H9 (cell line): ENCODE measurements around the gene PDCD11. TPM values are rescaled to one million over a fixed set of nuclear protein-coding genes. Genes with fewer than 3 reads are reported as not detected.

Source experiments
- DNase-seq: peaks from one replicate; pipeline ENCODE4 v3.0.0-alpha.2; 2017
- H2AFZ ChIP-seq: one replicate; pipeline ENCODE4 v1.6.1; 2013; ENCODE audit warnings: mild to moderate bottlenecking, low read length, control low read depth, moderate library complexity
- H2AK5ac ChIP-seq: 2 replicates; pipeline ENCODE4 v1.6.1; 2013; ENCODE audit warnings: low read length, control low read depth, mixed read lengths; ENCODE audit not compliant: insufficient read length
- H2BK120ac ChIP-seq: one replicate; pipeline ENCODE4 v1.6.1; 2013; ENCODE audit warnings: low read depth, mild to moderate bottlenecking, low read length, control low read depth, inconsistent platforms; ENCODE audit not compliant: poor library complexity, severe bottlenecking
- H2BK12ac ChIP-seq: 2 replicates; pipeline ENCODE4 v1.6.1; 2013; ENCODE audit warnings: low read length, control low read depth, mixed read lengths, low read depth; ENCODE audit not compliant: insufficient read length
- H2BK15ac ChIP-seq: 2 replicates; pipeline ENCODE4 v1.6.1; 2013; ENCODE audit warnings: low read depth, low read length, control low read depth
- H2BK20ac ChIP-seq: one replicate; pipeline ENCODE4 v1.6.1; 2013; ENCODE audit warnings: low read depth, mild to moderate bottlenecking, low read length, control low read depth, inconsistent platforms; ENCODE audit not compliant: poor library complexity, severe bottlenecking
- H2BK5ac ChIP-seq: 2 replicates; pipeline ENCODE4 v1.6.1; 2013; ENCODE audit warnings: low read length, control low read depth, mixed read lengths; ENCODE audit not compliant: insufficient read length
- H3K14ac ChIP-seq: 2 replicates; pipeline ENCODE4 v1.6.1; 2013; ENCODE audit warnings: low read length, control low read depth; ENCODE audit not compliant: insufficient read depth
- H3K18ac ChIP-seq: 2 replicates; pipeline ENCODE4 v1.6.1; 2013; ENCODE audit warnings: low read depth, mild to moderate bottlenecking, mixed read lengths, low read length, control low read depth; ENCODE audit not compliant: insufficient read length
- H3K23ac ChIP-seq: 2 replicates; pipeline ENCODE4 v1.6.1; 2013; ENCODE audit warnings: low read length, control low read depth, mixed read lengths, low read depth; ENCODE audit not compliant: insufficient read length
- H3K23me2 ChIP-seq: 2 replicates; pipeline ENCODE4 v1.6.1; 2013; ENCODE audit warnings: low read depth, mild to moderate bottlenecking, mixed read lengths, low read length, control low read depth; ENCODE audit not compliant: insufficient read length, poor library complexity, severe bottlenecking
- H3K27ac ChIP-seq: 2 replicates; pipeline ENCODE4 v1.5.1; 2013; ENCODE audit warnings: low read length, control low read depth, mixed read lengths, low read depth; ENCODE audit not compliant: insufficient read length
- H3K27me3 ChIP-seq: 2 replicates; pipeline ENCODE4 v1.6.1; 2013; ENCODE audit warnings: low read length, control low read depth, inconsistent platforms; ENCODE audit not compliant: insufficient read depth
- H3K4ac ChIP-seq: 2 replicates; pipeline ENCODE4 v1.6.1; 2013; ENCODE audit warnings: low read depth, mild to moderate bottlenecking, control low read depth, inconsistent platforms, low read length, moderate library complexity
- H3K4me1 ChIP-seq: 2 replicates; pipeline ENCODE4 v1.6.1; 2013; ENCODE audit warnings: low read length, control low read depth, inconsistent platforms; ENCODE audit not compliant: insufficient read depth
- H3K4me2 ChIP-seq: 2 replicates; pipeline ENCODE4 v1.6.1; 2013; ENCODE audit warnings: low read length, control low read depth, mixed read lengths; ENCODE audit not compliant: insufficient read length, insufficient read depth
- H3K56ac ChIP-seq: 2 replicates; pipeline ENCODE4 v1.6.1; 2013; ENCODE audit warnings: low read depth, mild to moderate bottlenecking, mixed read lengths, low read length, control low read depth; ENCODE audit not compliant: insufficient read length
- H3K79me1 ChIP-seq: 2 replicates; pipeline ENCODE4 v1.6.1; 2013; ENCODE audit warnings: low read depth, mild to moderate bottlenecking, moderate library complexity, low read length, control low read depth, inconsistent platforms; ENCODE audit not compliant: insufficient read depth, poor library complexity, severe bottlenecking
- H3K79me2 ChIP-seq: 2 replicates; pipeline ENCODE4 v1.6.1; 2013; ENCODE audit warnings: low read length, control low read depth, inconsistent platforms; ENCODE audit not compliant: insufficient read depth
- H3K9ac ChIP-seq: 2 replicates; pipeline ENCODE4 v1.6.1; 2013; ENCODE audit warnings: low read length, control low read depth, mixed read lengths; ENCODE audit not compliant: insufficient read length; ENCODE audit errors: extremely low read depth
- H3K9me3 ChIP-seq: one replicate; pipeline ENCODE4 v1.6.1; 2013; ENCODE audit warnings: low read depth, low read length, inconsistent platforms; ENCODE audit not compliant: control insufficient read depth
- H3T11ph ChIP-seq: one replicate; pipeline ENCODE4 v1.6.1; 2013; ENCODE audit warnings: mild to moderate bottlenecking, low read length, control low read depth, inconsistent platforms
- H4K20me1 ChIP-seq: one replicate; pipeline ENCODE4 v1.6.1; 2013; ENCODE audit not compliant: control insufficient read depth, insufficient read length, insufficient read depth
- H4K5ac ChIP-seq: 2 replicates; pipeline ENCODE4 v1.6.1; 2013; ENCODE audit warnings: low read depth, mild to moderate bottlenecking, mixed read lengths, low read length, control low read depth; ENCODE audit not compliant: insufficient read length
- H4K8ac ChIP-seq: replicated peaks from 2 replicates; pipeline ENCODE4 v1.6.1; 2013; ENCODE audit warnings: low read length, control low read depth, mixed read lengths, low read depth; ENCODE audit not compliant: insufficient read length
- H4K91ac ChIP-seq: 2 replicates; pipeline ENCODE4 v1.6.1; 2013; ENCODE audit warnings: low read depth, mild to moderate bottlenecking, moderate library complexity, mixed read lengths, low read length, control low read depth; ENCODE audit not compliant: insufficient read length
- H3K27ac Mint-ChIP-seq, 3 experiments: 2 replicates in 2 of 3; 3 replicates in 1 of 3; pipeline ENCODE4 v1.8.0; 2020 to 2021; ENCODE audit warnings: mixed read lengths in 3 of 3, mild to moderate bottlenecking in 1 of 3, moderate library complexity in 1 of 3
- H3K27me3 Mint-ChIP-seq: 2 replicates; pipeline ENCODE4 v1.8.0; 2021; ENCODE audit warnings: low read depth, mild to moderate bottlenecking, moderate library complexity, mixed read lengths
- H3K36me3 Mint-ChIP-seq, 3 experiments: 2 replicates in 2 of 3; 3 replicates in 1 of 3; pipeline ENCODE4 v1.8.0; 2020 to 2021; ENCODE audit warnings: low read depth in 3 of 3, mixed read lengths in 3 of 3; ENCODE audit not compliant: insufficient read depth in 1 of 3
- H3K4me1 Mint-ChIP-seq, 2 experiments: 2 replicates each; pipeline ENCODE4 v1.8.0; 2020; ENCODE audit warnings: mixed read lengths in 2 of 2
- H3K4me3 Mint-ChIP-seq, 2 experiments: 2 replicates in 1 of 2; 3 replicates in 1 of 2; pipeline ENCODE4 v1.8.0; 2020 to 2021; ENCODE audit warnings: mild to moderate bottlenecking in 2 of 2, mixed read lengths in 2 of 2, moderate library complexity in 1 of 2
- H3K9me3 Mint-ChIP-seq, 2 experiments: 2 replicates in 1 of 2; 3 replicates in 1 of 2; pipeline ENCODE4 v1.8.0; 2020; ENCODE audit warnings: mild to moderate bottlenecking in 2 of 2, mixed read lengths in 2 of 2, moderate library complexity in 1 of 2
- WGBS: extraction: QIAGEN DNeasy Blood & Tissue Kit; methylation state at CpG from one replicate; pipeline ENCODE4 v1.1.7; 2013; ENCODE audit warnings: missing lambda C conversion rate, low lambda C conversion rate, mixed read lengths; ENCODE audit not compliant: insufficient read length; ENCODE audit errors: extremely low coverage; 5-methylcytosine and 5-hydroxymethylcytosine counted together
- total RNA-seq: library from RNA; stranded (reverse); gene quantifications from 2 replicates; pipeline ENCODE4 v1.2.1, GENCODE V29; 2021
- TF ChIP-seq, protein P1 (sequence below): fragments of 200-600 bp; sonication (generic); conservative IDR thresholded peaks from 3 replicates; pipeline ENCODE4 v1.8.0; 2021; ENCODE audit warnings: antibody characterized with exemption, mild to moderate bottlenecking

PDCD11 gene
- total RNA-seq, 1 experiment from 2014 or later: 99.5 TPM

DNA sequence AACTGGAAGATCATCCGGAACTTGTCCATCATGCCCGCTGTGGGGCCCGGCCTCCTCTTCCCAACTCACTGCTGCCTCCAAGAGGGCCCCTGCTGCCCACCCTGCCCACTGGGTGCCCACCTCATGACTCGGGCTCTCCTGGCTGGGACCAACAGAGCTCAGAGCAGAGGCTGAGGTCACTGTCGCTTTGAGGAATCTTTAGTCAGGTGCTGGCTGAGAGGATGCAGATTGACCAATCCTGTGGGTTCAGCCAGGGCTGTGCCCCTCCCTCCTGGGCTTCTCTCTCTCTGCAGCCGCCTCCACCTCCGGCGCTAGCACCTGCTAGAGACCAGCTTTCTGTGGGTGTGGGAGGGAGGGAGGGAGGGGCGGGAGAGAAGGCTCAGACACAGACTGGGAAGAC, 62.3 kb downstream of the PDCD11 start, which contains the start of gene CALHM1:
TSS of gene CALHM1 (minus strand) at position 181 of the 400 bp plus-strand sequence. CDS start at position 32, 149 bp downstream.
- no peak within 1 kb of the TSS for H3T11ph ChIP-seq
- no peak within 1 kb of the TSS for H3K23ac ChIP-seq
- no peak within 1 kb of the TSS for H2BK20ac ChIP-seq
- no peak within 1 kb of the TSS for H2BK120ac ChIP-seq
- no peak within 1 kb of the TSS for H3K4ac ChIP-seq
- H3K4me1 ChIP-seq: no peaks in the 10 kb centered on the region; the same call in 1 of the 2 replicates
- H3K79me2 ChIP-seq: no peaks in the 10 kb centered on the region
- no peak within 1 kb of the TSS for H3K56ac ChIP-seq
- no peak within 1 kb of the TSS for H3K27ac ChIP-seq
- H3K9me3 Mint-ChIP-seq: no peaks in the 10 kb centered on the region
- TF ChIP-seq, protein P1, sequence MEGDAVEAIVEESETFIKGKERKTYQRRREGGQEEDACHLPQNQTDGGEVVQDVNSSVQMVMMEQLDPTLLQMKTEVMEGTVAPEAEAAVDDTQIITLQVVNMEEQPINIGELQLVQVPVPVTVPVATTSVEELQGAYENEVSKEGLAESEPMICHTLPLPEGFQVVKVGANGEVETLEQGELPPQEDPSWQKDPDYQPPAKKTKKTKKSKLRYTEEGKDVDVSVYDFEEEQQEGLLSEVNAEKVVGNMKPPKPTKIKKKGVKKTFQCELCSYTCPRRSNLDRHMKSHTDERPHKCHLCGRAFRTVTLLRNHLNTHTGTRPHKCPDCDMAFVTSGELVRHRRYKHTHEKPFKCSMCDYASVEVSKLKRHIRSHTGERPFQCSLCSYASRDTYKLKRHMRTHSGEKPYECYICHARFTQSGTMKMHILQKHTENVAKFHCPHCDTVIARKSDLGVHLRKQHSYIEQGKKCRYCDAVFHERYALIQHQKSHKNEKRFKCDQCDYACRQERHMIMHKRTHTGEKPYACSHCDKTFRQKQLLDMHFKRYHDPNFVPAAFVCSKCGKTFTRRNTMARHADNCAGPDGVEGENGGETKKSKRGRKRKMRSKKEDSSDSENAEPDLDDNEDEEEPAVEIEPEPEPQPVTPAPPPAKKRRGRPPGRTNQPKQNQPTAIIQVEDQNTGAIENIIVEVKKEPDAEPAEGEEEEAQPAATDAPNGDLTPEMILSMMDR: no peak
- H3K4me3 Mint-ChIP-seq: peak within 1 kb of the TSS in 1 of 2 experiments; percentile 45; a peak in 1 of 5 replicates
- H3K4me1 Mint-ChIP-seq: peaks cover 4 to 8% of the 10 kb centered on the region in 2 experiments
- H3K4me2 ChIP-seq: no peak within 1 kb of the TSS
- no CpG with 5 or more reads among the region's 9 CpGs for WGBS
- H4K20me1 ChIP-seq: no peaks in the 10 kb centered on the region
- H4K91ac ChIP-seq: no peak within 1 kb of the TSS
- H2BK12ac ChIP-seq: no peak within 1 kb of the TSS
- peaks cover 4% of the 10 kb centered on the region for H3K27me3 Mint-ChIP-seq
- H4K5ac ChIP-seq: no peak within 1 kb of the TSS
- no peaks in the 10 kb centered on the region for H3K36me3 Mint-ChIP-seq
- peak; percentile 84 for DNase-seq
- no peaks in the 10 kb centered on the region for H3K79me1 ChIP-seq
- H2BK15ac ChIP-seq: no peak within 1 kb of the TSS
- no peak within 1 kb of the TSS for H3K9ac ChIP-seq
- no peaks in the 10 kb centered on the region for H3K9me3 ChIP-seq
- no peak within 1 kb of the TSS for H3K18ac ChIP-seq
- H4K8ac ChIP-seq: no peak within 1 kb of the TSS
- no peaks in the 10 kb centered on the region for H3K23me2 ChIP-seq
- no peak within 1 kb of the TSS for H2AFZ ChIP-seq
- H2BK5ac ChIP-seq: no peak within 1 kb of the TSS
- no peak within 1 kb of the TSS for H2AK5ac ChIP-seq
- H3K27ac Mint-ChIP-seq: no peak within 1 kb of the TSS; a peak in 1 of 7 replicates
- no peak within 1 kb of the TSS for H3K14ac ChIP-seq
- no peaks in the 10 kb centered on the region for H3K27me3 ChIP-seq
